ENCODE data around the gene ITGAE.

ITGAE gene

DNA sequence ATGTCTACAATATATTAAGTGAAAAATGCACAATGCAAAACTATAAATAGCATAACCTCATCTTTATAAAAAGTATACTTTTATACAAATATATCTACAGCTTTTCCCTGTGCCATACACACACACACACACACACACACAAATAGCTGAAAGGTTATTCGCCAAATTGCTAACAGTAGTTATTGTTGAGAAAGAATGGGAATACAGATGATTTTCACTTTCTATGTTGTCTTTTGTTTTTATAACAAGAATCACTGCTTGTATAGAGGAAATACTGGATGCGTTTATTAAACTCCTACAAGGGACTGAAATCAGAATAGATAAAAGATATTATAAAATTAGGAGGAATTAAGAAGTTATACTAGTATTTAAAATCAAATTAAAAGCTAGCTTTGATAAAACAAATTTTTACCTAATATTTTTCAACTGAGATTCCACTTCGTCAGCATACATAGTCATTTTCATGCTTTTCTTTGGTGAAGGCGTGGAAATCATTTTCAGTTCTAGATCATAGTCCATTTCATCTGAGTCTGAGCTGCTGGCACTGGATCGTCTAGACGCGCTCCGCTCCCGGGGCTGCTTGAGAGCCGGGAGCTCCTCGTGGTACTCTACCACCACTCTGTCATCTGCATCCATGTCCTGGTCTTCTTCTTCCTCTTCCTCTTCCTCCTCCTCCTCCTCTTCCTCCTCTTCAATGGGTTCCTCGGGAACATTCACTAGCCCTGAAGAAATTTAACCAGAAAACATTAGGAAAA, 17.0 kb upstream of the ITGAE start:
- DNase-seq = no peak

DNA sequence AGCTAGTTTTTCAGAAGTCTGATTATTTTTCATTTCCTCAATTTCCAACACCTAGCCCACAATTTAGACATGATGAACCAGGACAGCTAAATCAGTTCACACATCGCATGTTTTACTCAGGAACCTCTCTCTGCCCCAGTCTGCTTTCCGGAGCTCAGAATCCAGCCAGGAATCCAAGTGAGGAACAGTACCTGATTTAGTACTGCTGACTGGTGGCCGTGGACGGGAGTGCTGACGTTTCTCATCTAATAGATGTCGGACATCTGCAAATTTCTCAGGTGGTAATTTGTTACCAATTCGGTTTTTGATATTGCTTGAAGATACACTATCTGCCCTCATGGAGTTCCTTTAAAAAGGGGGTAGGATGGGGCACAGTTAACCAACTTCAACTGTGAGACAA, 14.9 kb upstream of the ITGAE start:
- no peak for DNase-seq

- DNase-seq = no peak
Measured at GRCh38 chr17:3815122-3815521, 14.1 kb upstream of the ITGAE start.

GRCh38 chr17:3814361-3814760, 13.4 kb upstream of the ITGAE start:
- DNase-seq = no peak

DNA sequence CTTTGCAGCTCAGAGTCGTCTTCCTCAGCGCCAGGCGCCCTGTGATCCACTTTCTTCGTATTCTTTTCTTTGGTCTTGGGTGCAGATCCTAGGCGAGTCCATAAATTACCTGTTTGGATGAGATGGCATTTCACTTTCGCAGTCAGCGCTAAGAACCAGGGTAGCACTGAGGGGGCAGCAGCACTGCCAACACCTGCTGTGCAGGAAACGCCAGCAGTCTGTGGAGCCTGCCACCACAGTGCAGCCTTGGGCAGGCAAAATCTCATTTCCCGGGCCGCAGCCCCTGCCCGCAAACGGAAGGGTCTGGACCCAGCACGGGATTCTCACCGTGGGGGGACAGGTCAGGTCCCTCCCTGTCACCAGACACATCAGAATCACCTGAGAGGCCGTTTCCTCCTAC, 12.2 kb upstream of the ITGAE start:
- no peak for DNase-seq

DNA sequence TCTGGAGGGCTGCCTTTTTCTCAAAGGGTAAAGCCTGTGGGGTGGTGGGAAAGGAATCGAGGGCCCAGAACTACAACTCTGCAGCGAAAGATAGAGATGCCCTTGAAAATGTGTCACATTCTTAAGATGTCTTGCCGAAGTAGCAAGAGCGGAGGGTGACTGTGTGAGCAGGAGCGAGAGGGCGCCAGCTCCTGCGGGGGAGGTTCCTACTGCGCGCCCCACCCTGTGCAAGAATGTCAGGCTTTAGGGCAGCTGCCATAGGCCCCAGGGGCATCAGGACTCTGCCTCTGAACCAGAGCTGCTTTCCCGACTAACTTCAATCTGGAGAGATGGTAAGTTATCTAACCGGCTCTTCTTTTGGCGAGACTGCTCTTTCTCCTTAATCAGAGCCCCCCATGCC, 11.8 kb upstream of the ITGAE start:
- DNase-seq = no peak

DNA sequence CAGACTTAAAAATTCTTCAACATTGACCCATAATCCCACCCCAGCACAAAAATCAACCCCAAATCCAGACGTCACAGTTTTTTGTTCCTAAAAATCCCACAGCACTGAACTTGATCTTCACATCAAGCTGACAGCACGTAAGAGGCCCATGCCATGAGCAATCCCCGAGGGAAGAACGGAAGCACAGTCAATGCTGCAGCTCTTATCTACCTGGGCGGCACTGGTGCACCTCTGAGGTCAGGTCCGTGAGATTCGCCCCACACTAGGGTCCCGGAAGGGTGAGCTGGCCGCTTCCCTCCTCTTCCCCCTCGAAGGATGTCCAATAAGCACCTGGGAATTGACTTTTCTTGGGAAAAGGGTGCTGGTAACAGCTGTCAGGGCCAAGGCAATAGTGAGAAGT, 11.3 kb upstream of the ITGAE start:
- no peak for DNase-seq

DNA sequence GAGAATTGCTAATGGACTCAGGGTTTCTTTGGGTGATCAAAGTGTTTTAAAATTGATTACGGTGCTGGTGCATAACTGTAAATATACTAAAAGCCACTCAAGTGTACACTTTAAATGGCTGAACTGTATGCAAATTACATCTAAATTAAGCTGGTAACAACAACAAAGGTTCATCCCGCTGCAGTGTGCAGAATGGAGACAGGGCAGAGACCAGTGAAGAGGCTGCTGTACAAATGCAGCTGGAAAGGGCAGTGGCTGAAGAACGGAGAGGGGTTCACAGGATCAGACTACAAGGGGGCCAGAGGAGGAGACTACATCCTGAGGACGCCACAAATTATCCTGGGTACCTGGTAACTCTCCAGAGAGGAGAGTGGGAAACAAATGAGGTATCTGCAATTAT, 9.0 kb upstream of the ITGAE start:
- no peak for DNase-seq

DNA sequence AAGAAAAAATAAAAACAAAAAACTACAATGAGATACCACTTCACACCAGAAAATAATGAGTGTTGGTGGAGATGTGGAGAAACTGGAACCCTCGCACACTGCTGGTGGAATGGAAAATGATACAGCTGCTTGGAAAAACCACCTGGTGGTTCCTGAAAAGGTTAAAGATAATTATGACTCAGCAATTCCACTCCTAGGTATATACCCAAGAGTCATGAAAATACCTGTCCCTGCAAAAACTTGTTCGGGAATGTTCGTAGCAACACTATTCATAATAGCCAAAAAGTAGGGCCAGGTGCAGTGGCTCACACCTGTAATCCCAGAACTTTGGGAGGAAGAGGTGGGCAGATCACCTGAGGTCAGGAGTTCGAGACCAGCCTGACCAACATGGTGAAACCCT, 8.1 kb upstream of the ITGAE start:
- no peak for DNase-seq

GRCh38 chr17:3808701-3809100, 7.7 kb upstream of the ITGAE start:
- DNase-seq = no peak

GRCh38 chr17:3805581-3805980, 4.6 kb upstream of the ITGAE start:
- DNase-seq = no peak

GRCh38 chr17:3804503-3804931, 3.5 kb upstream of the ITGAE start:
- DNase-seq = no peak

DNA sequence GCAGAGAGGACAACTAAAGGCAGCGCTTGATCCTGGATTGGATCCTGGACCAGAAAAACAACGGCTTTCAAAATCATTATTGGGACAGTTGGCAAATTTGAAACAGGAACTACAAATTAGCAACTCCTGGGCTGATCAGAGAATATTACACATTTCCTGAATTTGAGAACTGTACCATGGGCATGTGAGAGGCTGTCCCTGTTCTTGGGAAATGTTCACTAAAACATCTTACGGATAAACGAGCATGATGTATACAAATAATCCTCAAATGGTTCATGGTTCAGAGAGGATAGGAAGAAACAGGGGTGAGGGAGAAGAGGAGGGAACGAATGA, 2.3 kb upstream of the ITGAE start:
- DNase-seq = no peak

DNA sequence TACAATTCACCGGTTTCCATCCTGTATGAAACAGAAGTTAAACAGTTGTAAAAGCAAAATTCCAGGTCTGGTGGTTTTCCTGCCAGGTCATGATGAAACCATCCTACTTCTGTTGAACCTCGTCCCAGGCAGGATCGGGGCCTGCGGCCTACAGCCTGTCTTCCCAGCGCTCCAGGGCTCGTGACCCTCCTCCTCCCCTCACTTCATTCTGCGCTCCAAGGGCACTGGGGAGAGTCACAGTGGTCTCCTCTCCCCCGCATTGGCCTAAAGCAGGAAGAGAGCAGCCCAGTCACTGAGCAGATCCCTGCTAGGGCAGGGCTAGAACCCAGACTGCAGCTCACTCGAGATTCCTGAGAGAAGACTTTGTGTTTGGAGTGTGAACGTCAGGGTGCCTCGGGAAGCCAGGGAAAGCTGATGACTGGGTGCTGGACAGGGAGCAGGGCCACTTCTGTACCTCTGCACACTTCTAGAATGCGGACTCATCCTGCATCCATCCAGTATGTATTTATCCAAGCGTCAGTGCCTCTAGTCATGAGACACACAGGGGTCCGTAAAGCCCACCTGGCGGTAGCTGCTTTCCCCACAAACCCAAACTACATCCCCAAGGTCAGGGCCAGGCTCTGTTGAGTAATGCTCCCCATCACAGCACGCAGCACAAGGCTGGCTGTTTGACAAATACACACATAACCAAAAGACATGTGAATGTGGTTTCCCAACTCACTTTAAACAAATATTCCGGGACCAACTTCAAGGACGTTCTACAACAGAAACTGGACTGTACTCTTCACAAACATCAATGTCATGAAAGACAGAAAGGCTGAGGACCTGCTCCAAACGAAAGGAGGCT, 1.7 kb upstream of the ITGAE start:
- no peak for DNase-seq

DNA sequence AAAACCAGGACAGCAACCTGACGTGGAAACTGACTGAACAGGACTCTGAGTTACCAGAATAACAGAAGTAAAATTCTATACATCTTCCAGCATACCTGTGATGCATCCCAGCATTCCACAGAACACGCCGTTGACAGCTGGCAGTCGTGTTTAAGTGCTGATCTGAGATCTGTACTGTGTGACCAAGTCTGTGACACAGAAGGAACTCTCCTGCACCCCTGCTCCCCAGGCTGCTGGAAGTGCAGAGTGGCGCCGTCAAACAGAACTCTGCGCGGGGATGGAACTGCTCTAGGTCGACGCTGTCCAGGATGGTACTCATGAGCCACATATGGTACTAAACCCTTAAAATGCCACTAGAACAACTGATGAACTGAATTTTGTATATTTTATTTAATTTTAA, 804 bp upstream of the ITGAE start:
- no peak for DNase-seq

DNA sequence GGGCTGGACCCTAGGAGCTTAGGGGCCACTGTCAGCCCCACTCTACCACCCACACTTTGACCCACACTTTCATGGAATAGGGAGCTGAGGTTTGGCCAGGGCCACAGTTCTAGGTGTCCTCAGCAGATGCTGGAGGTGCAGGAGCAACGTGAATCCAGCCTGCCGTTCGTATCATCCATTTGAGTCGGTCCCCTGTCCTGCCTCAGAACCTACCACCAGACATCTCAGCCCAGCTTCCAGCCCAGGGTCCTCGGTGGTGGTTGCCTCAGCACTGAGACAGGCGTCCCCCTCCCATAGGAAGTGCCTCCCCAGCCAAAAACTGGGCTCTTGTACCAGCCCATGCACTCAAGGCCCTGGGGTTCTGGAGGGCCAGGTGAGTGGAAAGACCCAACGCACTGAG, 359 bp upstream of the ITGAE start:
- no peak for DNase-seq

DNA sequence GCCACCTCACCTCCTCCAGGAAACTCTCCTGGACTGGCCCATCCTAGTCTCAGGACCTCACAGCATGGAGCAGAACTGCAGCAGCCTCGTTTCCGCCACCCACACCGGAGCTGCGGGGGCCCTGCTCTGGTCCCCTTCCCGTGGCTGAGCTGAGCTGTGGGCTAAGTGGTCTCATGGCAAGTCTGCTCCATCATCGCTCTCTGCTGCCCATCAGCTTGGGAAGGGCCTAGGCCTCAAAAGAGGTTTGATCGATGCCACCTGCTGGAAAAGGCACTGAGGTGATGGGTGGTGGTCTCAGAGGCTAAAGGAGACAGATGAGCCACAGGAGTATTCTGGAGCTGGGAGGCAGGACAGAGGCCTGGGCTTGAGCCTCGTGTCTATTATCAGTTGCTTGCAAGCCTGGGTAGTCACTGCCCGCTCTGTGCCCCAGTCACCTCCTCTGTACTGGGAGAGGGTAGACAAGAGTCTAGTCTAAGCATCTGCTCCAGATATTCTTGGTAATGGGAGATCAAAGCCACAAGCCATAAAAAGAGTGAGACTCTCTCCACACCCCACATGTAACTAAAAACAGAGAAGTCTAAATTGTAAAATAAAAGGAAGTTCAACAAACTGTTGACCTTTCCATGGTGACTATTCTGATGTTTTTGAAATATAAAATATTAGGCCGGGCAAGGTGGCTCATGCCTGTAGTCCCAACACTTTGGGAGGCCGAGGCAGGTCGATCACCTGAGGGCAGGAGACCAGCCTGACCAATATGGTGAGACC, 1.6 kb downstream of the ITGAE start:
- no peak for DNase-seq

GRCh38 chr17:3798273-3799180, 2.5 kb downstream of the ITGAE start:
- DNase-seq = no peak

- DNase-seq = no peak
Measured at GRCh38 chr17:3796822-3797170, 4.2 kb downstream of the ITGAE start.

GRCh38 chr17:3796110-3796821, 4.7 kb downstream of the ITGAE start:
- DNase-seq = peak; percentile 68 to 69

- DNase-seq = no peak
Measured at GRCh38 chr17:3795390-3796102, 5.4 kb downstream of the ITGAE start.

Data from stimulated activated CD4-positive, alpha-beta T cell treated with anti-CD3 and anti-CD28 coated beads, Interleukin-2, amount 100 ng/mL, for 24 hours (primary cell).